SK-N-SH (cell line): Measurements from ENCODE around the gene SLC41A3. TPM values are rescaled to one million over a fixed set of nuclear protein-coding genes. Genes with fewer than 3 reads are reported as not detected.

Experiments used
- CTCF ChIA-PET: fragments of 300-600, 350-600 bp; formaldehyde crosslinking; extraction: SDS; loops from one replicate; lab custom pipeline; 2021; lab: Yijun Ruan, JAX
- POLR2A ChIA-PET: fragments of 350-600 bp; sonication (Branson Sonifier 250); formaldehyde crosslinking; extraction: SDS; loops from one replicate; lab custom pipeline; 2020; ENCODE audit warnings: antibody characterized with exemption, inconsistent platforms; lab: Yijun Ruan, JAX
- DNase-seq: peaks from one replicate; pipeline ENCODE4 v3.0.0; 2012
- H2AFZ ChIP-seq: fragments of 200-600 bp; sonication (generic); 2 replicates; pipeline ENCODE4 v1.8.1; 2016; ENCODE audit warnings: antibody characterized with exemption, mild to moderate bottlenecking, low read depth
- H3F3A ChIP-seq: fragments of 200-600 bp; sonication (generic); replicated peaks from 2 replicates; pipeline ENCODE3; 2016; ENCODE audit warnings: antibody characterized with exemption, mild to moderate bottlenecking; ENCODE audit not compliant: insufficient read depth
- H3K27ac ChIP-seq, 2 experiments: fragments of 200-500 bp in 1 of 2; fragments of 200-600 bp in 1 of 2; sonication (Bioruptor generic) in 1 of 2; sonication (generic), shearing (Covaris generic) in 1 of 2; 2 replicates each; pipeline versions ENCODE4 v1.5.1 to v1.6.1; 2014 to 2016; ENCODE audit warnings: low read depth in 2 of 2, inconsistent platforms in 1 of 2, low read length in 1 of 2, mild to moderate bottlenecking in 1 of 2, mixed read lengths in 1 of 2
- H3K27me3 ChIP-seq: fragments of 200-600 bp; sonication (generic), shearing (Covaris generic); 2 replicates; pipeline ENCODE4 v1.6.1; 2016; ENCODE audit warnings: mixed run types; ENCODE audit not compliant: insufficient read depth
- H3K36me3 ChIP-seq, 2 experiments: fragments of 200-500 bp in 1 of 2; fragments of 200-600 bp in 1 of 2; sonication (Bioruptor generic) in 1 of 2; sonication (generic) in 1 of 2; replicated peaks in 1 of 2; 2 replicates each; pipeline versions ENCODE3 to v1.5.1; 2014 to 2016; ENCODE audit warnings: low read length in 1 of 2, mild to moderate bottlenecking in 1 of 2; ENCODE audit not compliant: insufficient read depth in 2 of 2, control insufficient read depth in 1 of 2
- H3K4me1 ChIP-seq, 2 experiments: fragments of 200-500 bp in 1 of 2; fragments of 200-600 bp in 1 of 2; sonication (Bioruptor generic) in 1 of 2; sonication (generic), shearing (Covaris generic) in 1 of 2; 2 replicates each; pipeline versions ENCODE4 v1.5.1 to v1.6.1; 2014 to 2016; ENCODE audit warnings: low read depth in 1 of 2, low read length in 1 of 2, mixed run types in 1 of 2; ENCODE audit not compliant: insufficient read depth in 2 of 2, control insufficient read depth in 1 of 2
- H3K4me2 ChIP-seq: fragments of 200-600 bp; sonication (generic), shearing (Covaris generic); 2 replicates; pipeline ENCODE4 v1.6.1; 2017; ENCODE audit warnings: mixed run types
- H3K4me3 ChIP-seq, 2 experiments: fragments of 200-500 bp in 1 of 2; fragments of 200-600 bp in 1 of 2; sonication (Bioruptor generic) in 1 of 2; sonication (generic), shearing (Covaris generic) in 1 of 2; 2 replicates each; pipeline versions ENCODE4 v1.5.1 to v1.8.1; 2014 to 2016; ENCODE audit warnings: low read depth in 2 of 2, inconsistent platforms in 1 of 2, low read length in 1 of 2, mild to moderate bottlenecking in 1 of 2, mixed read lengths in 1 of 2, moderate library complexity in 1 of 2
- H3K79me2 ChIP-seq: fragments of 200-600 bp; sonication (generic); 2 replicates; pipeline ENCODE4 v1.8.1; 2017; ENCODE audit warnings: mild to moderate bottlenecking; ENCODE audit not compliant: insufficient read depth
- H3K9ac ChIP-seq: fragments of 200-600 bp; sonication (generic); 2 replicates; pipeline ENCODE4 v1.6.1; 2017; ENCODE audit warnings: mixed run types
- H3K9me2 ChIP-seq: fragments of 200-600 bp; sonication (generic); 2 replicates; pipeline ENCODE4 v1.6.1; 2017; ENCODE audit warnings: mixed run types
- H3K9me3 ChIP-seq: fragments of 200-600 bp; sonication (generic); 2 replicates; pipeline ENCODE4 v1.6.1; 2017; ENCODE audit warnings: mixed run types, mild to moderate bottlenecking, moderate library complexity
- H4K20me1 ChIP-seq: fragments of 200-600 bp; sonication (generic); 2 replicates; pipeline ENCODE4 v1.6.1; 2017; ENCODE audit warnings: mild to moderate bottlenecking, mixed run types; ENCODE audit not compliant: insufficient read depth
- CHD2 ChIP-seq: fragments of 150-350 bp; IDR thresholded peaks from 2 replicates; pipeline ENCODE4 v1.6.1; 2018; ENCODE audit warnings: low read length; ENCODE audit not compliant: partially characterized antibody
- ELF1 ChIP-seq: IDR thresholded peaks from 2 replicates; pipeline ENCODE4 v1.4.0; 2012
- EZH2phosphoT487 ChIP-seq: fragments of 200-600 bp; sonication (generic); IDR thresholded peaks from 2 replicates; pipeline ENCODE4 v1.6.1; 2017; ENCODE audit warnings: low read depth, mixed run types, mild to moderate bottlenecking, antibody characterized with exemption, moderate library complexity, borderline replicate concordance
- GABPA ChIP-seq: IDR thresholded peaks from 2 replicates; pipeline ENCODE4 v1.4.0; 2012; ENCODE audit warnings: low read depth, mild to moderate bottlenecking
- GATA2 ChIP-seq: sonication (generic); formaldehyde crosslinking; IDR thresholded peaks from 2 replicates; pipeline ENCODE4 v1.5.0; 2020; ENCODE audit warnings: mild to moderate bottlenecking, missing genetic modification reagents
- NRF1 ChIP-seq: IDR thresholded peaks from 2 replicates; pipeline ENCODE4 v1.6.1; 2012; ENCODE audit warnings: low read depth, mild to moderate bottlenecking, low read length
- RCOR1 ChIP-seq: fragments of 150-350 bp; IDR thresholded peaks from 2 replicates; pipeline ENCODE4 v1.6.1; 2017; ENCODE audit warnings: antibody characterized with exemption, low read length
- SIN3A ChIP-seq: IDR thresholded peaks from 2 replicates; pipeline ENCODE4 v1.6.1; 2012; ENCODE audit warnings: low read depth, mild to moderate bottlenecking, low read length, moderate library complexity, borderline replicate concordance
- SMC3 ChIP-seq: IDR thresholded peaks from 2 replicates; pipeline ENCODE4 v1.6.1; 2012; ENCODE audit warnings: low read depth, low read length, improper control_type of control experiment
- TAF1 ChIP-seq: IDR thresholded peaks from 2 replicates; pipeline ENCODE4 v1.6.1; 2012; ENCODE audit warnings: low read depth, mild to moderate bottlenecking, low read length, moderate library complexity, borderline replicate concordance
- YY1 ChIP-seq: IDR thresholded peaks from 2 replicates; pipeline ENCODE4 v1.4.0; 2012; ENCODE audit warnings: low read depth, mild to moderate bottlenecking
- WGBS: methylation state at CpG from one replicate; pipeline ENCODE4 v1.1.6; 2017; ENCODE audit warnings: low lambda C conversion rate; 5-methylcytosine and 5-hydroxymethylcytosine counted together
- polyA plus RNA-seq, 3 experiments: library from polyadenylated mRNA; depleted of rRNA; stranded (reverse); fragments of >200 nt; gene quantifications; 2 replicates each; pipeline ENCODE4 v1.2.3, GENCODE V29; 2012
- TF ChIP-seq, protein P1 (sequence below): IDR thresholded peaks from 2 replicates; pipeline ENCODE4; 2012
- TF ChIP-seq, protein P2 (sequence below): fragments of 150-350 bp; IDR thresholded peaks from 2 replicates; pipeline ENCODE4 v1.6.1; 2017; ENCODE audit warnings: antibody characterized with exemption, low read length, low read depth, borderline replicate concordance
- TF ChIP-seq, protein P3 (sequence below): IDR thresholded peaks from 2 replicates; pipeline ENCODE4 v1.4.0; 2012; ENCODE audit warnings: low read depth, borderline replicate concordance

Gene SLC41A3
- polyA plus RNA-seq, 1 of the 3 experiments (the other 2 are of a cell fraction), result 53.4 TPM

DNA sequence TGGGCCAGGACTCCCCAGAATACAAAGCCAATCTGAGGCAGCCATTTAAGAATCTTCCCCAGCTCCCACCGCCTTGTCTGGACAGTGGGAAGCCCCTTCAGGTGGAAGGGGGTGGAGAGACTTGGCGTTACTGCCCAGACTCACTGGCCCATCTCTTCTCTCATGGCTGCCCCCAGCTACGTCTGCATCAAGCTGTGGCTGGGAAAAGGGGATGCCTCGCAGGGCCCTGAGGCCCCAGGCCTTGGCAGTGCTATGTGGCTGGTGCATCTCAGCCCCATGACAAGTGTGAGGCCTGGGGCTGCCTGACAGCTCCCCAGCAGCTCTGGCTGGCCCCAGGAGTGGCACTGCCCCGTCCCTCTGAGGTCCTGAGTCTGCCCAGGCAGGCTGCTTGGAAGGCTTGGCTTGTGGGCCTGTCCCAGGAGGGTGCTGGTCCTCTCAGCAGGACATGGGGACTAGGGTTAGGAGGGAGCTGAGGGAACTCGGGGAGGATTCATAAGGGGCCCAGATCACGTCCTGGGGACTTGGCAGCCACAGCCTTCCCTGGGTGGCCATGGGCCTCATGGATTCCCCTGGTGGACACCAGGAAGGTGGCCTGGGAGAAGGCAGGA, 20.2 kb upstream of the SLC41A3 start:
- ChIA-PET CTCF (interaction anchor here (1.1 to 2.1 kb wide), 3 partner anchors 16 to 95 kb away, joined by 3 to 12 read pairs (median 4); no protein-coding TSS in a partner anchor), POLR2A (no interaction called here)
- H3K4me2 ChIP-seq, result no peak overlapping the region
- H3K4me3 ChIP-seq, result no peak overlapping the region
- H3K79me2 ChIP-seq, result no peaks in the 10 kb centered on the region
- no peaks in the 10 kb centered on the region for H3K36me3 ChIP-seq
- H3K27me3 ChIP-seq, result no peaks in the 10 kb centered on the region
- no peaks in the 10 kb centered on the region for H3K9me3 ChIP-seq
- TF ChIP-seq, protein P1, sequence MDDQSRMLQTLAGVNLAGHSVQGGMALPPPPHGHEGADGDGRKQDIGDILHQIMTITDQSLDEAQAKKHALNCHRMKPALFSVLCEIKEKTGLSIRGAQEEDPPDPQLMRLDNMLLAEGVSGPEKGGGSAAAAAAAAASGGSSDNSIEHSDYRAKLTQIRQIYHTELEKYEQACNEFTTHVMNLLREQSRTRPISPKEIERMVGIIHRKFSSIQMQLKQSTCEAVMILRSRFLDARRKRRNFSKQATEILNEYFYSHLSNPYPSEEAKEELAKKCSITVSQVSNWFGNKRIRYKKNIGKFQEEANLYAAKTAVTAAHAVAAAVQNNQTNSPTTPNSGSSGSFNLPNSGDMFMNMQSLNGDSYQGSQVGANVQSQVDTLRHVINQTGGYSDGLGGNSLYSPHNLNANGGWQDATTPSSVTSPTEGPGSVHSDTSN, result no peak
- TF ChIP-seq RCOR1 (no peak), TAF1 (no peak), GATA2 (no peak), SIN3A (no peak), SMC3 (no peak), YY1 (no peak)
- TF ChIP-seq, protein P2, sequence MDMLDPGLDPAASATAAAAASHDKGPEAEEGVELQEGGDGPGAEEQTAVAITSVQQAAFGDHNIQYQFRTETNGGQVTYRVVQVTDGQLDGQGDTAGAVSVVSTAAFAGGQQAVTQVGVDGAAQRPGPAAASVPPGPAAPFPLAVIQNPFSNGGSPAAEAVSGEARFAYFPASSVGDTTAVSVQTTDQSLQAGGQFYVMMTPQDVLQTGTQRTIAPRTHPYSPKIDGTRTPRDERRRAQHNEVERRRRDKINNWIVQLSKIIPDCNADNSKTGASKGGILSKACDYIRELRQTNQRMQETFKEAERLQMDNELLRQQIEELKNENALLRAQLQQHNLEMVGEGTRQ, result no peak
- H3K27ac ChIP-seq, result no peak overlapping the region
- peaks cover 0 to 17% of the 10 kb centered on the region in 2 experiments; a peak in 1 of 4 replicates for H3K4me1 ChIP-seq
- H2AFZ ChIP-seq, result no peak overlapping the region
- H3K9me2 ChIP-seq, result no peaks in the 10 kb centered on the region
- WGBS, result 30% methylated on average over 3 of the region's 7 CpGs
- DNase-seq, result peak; percentile 22
- H4K20me1 ChIP-seq, result no peaks in the 10 kb centered on the region
- no peaks in the 10 kb centered on the region for H3F3A ChIP-seq
- H3K9ac ChIP-seq, result no peak overlapping the region

DNA sequence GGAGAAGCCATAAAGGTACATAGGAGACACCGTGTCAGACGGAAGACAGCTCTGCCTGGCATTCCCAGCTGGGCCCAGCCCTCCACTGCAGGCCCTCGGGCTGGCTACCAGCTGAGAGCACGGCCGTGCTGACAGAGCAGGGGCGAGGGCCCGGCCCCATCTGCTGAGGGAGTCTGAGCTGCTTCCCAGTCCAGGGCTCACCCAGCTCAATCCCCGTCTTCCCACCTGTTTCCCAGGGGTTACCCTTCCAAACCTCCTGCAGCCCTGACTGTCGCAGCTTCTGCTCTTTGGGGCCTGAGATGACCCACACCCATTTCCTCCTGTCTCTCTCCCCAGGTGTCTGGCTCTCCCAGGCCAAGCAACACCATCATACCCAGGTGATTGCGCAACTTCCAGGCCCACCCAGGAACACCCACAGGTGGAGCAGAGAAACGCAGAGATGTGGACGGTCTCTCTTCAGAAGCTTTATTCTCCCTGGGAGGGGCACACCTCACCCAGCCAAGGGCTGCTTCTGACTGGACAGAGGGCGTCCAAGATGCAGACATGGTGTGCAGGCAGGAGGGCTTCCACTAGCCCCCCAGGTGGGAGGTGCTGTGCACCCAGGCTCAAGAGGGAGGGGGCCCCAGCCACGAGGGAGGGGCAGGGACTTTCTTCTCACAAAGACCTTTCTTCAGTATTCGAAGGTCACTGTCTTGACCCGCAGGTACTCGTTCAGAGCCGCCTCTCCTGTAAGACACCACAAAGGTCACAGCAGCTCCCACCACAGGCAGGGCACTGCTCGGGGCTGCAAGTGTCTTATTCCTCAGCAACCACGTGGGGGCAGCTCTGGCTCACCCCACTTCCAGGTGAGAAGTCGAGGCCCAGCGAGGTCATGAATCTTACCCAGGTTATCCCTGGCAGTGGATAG, 19.4 kb upstream of the SLC41A3 start:
- Histone ChIP-seq H3K79me2 (no peaks in the 10 kb centered on the region), H3K9ac (no peak overlapping the region), H3K27ac (no peak overlapping the region), H3K9me2 (no peaks in the 10 kb centered on the region), H3K4me1 (peaks cover 0 to 17% of the 10 kb centered on the region in 2 experiments; a peak in 1 of 4 replicates), H3K9me3 (no peaks in the 10 kb centered on the region), H3K4me2 (no peak overlapping the region), H3K27me3 (no peaks in the 10 kb centered on the region), H2AFZ (no peak overlapping the region), H4K20me1 (no peaks in the 10 kb centered on the region), H3F3A (no peaks in the 10 kb centered on the region), H3K4me3 (no peak overlapping the region), H3K36me3 (no peaks in the 10 kb centered on the region)
- POLR2A ChIA-PET, result no interaction called here
- WGBS, result 74% methylated on average over 13 of the region's 22 CpGs
- no peak for TF ChIP-seq EZH2phosphoT487
- no peak for TF ChIP-seq GABPA
- no peak for TF ChIP-seq YY1
- TF ChIP-seq ELF1, result no peak
- TF ChIP-seq, protein P3, sequence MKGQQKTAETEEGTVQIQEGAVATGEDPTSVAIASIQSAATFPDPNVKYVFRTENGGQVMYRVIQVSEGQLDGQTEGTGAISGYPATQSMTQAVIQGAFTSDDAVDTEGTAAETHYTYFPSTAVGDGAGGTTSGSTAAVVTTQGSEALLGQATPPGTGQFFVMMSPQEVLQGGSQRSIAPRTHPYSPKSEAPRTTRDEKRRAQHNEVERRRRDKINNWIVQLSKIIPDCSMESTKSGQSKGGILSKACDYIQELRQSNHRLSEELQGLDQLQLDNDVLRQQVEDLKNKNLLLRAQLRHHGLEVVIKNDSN, result no peak
- no peak for TF ChIP-seq NRF1
- TF ChIP-seq CHD2, result no peak
- TF ChIP-seq, protein P2, result no peak
- CTCF ChIA-PET, result interaction anchor here (1.1 to 2.1 kb wide), 4 partner anchors 15 to 95 kb away, joined by 3 to 12 read pairs (median 5); no protein-coding TSS in a partner anchor
- peak; percentile 24 for DNase-seq
